ELR (cell line): ENCODE results near the gene CSNK2A3.
"Not testable (repeated sequence)": the region's sequence is repeated elsewhere in the genome, so short reads cannot be mapped to it uniquely, and the experiment has no call there.

Source experiments
- DNase-seq: peaks from one replicate; pipeline ENCODE4 v3.0.0-alpha.2; 2015; ENCODE audit warnings: low read depth

Gene CSNK2A3

GRCh38 chr11:11352878-11353277 lies at the start of gene CSNK2A3:
TSS of gene CSNK2A3 (minus strand) at chr11:11353250. CDS start at chr11:11353119, 131 bp downstream.
- DNase-seq: not testable (repeated sequence)

- DNase-seq: no peak
These were observed 49.0 kb upstream of the CSNK2A3 start for GRCh38 chr11:11401960-11402535.

DNA sequence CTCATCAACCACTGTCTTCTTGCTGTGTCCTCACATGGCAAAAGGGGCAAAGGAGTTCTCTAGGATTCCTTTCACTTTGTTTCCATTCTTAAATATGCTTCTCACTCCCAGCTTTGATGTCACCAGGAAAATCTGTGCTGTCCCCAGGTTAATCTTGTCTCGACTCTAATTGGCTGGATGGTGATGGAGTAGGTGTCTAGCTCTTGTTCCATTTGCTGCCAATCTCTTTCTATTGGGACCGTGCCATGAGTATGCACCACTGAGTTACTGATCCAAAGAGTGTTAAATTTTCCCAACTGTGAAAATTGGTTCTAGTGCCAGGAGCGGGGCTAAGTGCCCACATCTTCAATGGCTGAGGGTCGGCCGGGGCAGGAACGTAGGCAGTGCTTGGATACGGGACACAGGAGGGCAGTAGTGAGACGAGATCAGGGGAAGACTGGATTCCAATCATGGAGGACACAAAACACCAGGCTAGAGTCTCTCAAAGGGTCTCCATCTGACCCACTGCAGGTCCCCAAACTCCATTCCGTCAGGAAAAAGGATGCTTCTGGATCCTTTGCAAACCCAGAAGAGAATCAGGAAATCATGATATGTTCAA lies 47.7 kb upstream of the CSNK2A3 start:
- DNase-seq: peak; percentile 10

- no peak for DNase-seq
These were observed 47.1 kb upstream of the CSNK2A3 start for GRCh38 chr11:11400121-11400520.

GRCh38 chr11:11397781-11398180 lies 44.7 kb upstream of the CSNK2A3 start:
- no peak for DNase-seq

GRCh38 chr11:11397036-11397415 lies 44.0 kb upstream of the CSNK2A3 start:
- DNase-seq: no peak

GRCh38 chr11:11396301-11397035 lies 43.4 kb upstream of the CSNK2A3 start:
- DNase-seq: peak; percentile 43

DNA sequence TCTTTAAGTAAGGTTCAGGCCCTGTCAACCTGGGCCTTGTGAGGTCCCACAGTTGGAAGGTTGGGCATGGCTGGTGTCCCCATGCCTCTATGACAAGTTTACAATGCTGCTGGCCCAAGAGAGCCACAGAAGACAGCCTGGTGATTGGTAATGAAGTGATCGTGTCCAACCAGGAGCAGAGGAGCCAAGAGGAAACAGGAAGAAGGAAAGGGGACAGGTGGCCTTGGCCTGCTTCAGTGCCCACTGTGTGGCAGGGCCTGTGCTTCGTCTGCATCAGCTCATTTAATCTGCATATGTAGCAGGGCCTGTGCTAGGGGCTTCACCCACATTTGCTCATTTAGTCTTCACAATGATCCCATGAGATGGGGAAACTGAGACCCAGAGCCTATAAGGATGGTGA lies 42.1 kb upstream of the CSNK2A3 start:
- DNase-seq: no peak

GRCh38 chr11:11394241-11394640 lies 41.2 kb upstream of the CSNK2A3 start:
- DNase-seq: no peak

GRCh38 chr11:11391796-11392463 lies 38.9 kb upstream of the CSNK2A3 start:
- DNase-seq: peak; percentile 46

DNA sequence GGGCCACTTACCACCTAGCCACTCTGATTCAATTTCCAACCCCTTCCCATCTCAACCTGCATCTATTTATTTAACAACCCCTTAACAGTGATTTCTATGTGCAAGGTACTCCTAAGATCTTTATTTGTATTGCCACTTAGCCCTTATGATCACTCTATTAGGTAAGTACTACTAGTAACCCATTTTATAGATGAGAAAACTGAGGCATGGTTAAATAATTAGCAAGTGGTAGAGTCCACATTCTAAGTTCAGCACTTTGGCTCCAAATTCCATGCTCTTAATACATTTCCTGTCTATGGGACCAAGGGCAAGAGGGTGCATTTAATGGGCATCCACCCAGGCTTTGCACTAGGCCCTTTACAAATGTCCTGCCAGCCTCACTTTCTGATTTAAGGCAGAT lies 38.1 kb upstream of the CSNK2A3 start:
- no peak for DNase-seq

DNA sequence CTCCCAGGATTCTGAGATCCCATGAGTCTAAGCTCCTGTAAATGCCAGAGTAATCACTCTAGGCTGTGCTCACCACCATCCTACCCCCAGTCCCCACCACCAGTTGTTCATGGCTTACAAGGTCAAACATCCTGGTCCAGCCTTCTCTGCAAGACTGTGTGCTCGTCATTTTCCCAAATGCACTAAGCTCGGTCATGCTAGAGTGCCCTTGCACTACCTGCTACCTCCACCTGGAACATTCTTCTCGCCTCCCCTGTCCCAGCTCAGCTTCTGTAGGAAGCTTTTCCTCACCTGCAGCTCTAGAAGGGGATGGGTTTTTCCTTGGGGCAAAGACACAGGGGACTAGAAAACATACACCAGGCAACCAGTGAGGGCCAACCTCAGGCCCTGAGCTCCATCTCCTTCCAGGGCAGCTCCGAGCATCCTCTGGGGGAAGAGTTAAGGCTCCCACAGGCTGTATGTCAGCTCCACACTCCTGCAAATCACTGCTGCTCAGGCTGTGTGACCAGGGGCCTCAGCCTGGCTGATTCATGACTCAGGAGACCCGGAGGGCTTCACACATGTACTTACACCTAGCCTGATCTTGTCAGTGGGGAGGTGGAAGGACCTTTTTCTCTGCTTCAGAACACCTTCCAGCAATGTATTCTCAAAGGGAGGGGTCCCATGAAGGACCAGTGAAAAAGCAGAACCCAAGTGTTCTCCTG lies 37.2 kb upstream of the CSNK2A3 start:
- DNase-seq: no peak

DNA sequence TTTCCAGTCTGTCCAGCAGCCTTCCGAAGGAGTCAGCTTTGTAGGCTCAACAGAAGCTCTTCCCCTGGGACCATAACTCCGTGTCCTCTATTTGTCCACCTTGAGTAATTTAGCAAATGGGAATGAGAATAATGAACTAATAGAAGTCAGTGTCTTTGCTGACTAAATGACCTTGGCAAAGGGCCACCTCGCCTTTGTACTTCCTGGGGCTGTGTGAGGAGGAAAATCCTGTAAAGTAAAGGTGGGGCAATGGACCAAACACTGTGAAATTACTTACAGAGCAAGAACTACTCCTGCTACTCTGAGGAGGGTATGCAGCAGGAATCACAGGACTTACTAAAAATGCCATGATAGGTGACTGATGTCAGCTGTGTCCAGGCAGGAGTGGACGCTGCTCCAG lies 36.2 kb upstream of the CSNK2A3 start:
- no peak for DNase-seq

GRCh38 chr11:11387622-11388305 lies 34.7 kb upstream of the CSNK2A3 start:
- DNase-seq: no peak

DNA sequence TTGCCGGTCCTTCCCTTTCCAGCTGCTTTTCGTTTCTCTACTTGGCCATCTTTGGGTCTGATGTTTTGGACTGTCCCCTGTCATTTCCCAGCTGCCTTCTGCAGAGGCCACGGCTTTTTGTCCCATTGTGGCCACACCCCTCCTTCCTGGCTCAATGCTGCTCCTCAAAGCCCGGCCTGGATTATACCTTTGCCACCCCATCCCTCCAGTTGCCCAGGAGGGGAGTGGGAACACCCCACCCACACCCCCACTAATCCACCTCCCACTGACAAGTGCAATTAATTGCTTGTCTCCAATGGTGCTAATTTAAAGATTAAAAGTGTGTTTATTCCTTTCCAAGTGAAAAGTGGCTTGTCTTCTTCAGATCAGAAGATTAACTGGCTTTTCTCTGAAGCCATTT lies 34.2 kb upstream of the CSNK2A3 start:
- no peak for DNase-seq

DNA sequence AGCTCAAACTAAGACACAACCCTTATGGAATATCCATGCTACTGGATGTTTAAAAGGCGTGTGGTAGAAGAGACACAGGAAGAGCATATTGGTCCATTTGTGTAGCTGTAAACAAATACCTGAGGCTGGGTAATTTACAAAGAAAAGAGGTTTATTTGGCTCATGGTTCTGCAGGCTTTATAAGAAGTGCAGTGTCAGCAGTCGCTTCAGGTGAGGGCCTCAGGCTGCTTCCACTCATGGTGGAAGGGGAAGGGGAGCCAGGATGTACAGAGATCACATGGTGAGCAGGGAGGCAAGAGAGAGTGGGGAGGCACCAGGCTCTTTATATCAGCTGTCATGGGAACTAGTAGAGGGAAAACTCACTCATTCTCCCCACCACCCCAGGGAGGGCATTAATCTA lies 31.8 kb upstream of the CSNK2A3 start:
- no peak for DNase-seq

- DNase-seq: no peak
These were observed 30.9 kb upstream of the CSNK2A3 start for GRCh38 chr11:11383995-11384394.

DNA sequence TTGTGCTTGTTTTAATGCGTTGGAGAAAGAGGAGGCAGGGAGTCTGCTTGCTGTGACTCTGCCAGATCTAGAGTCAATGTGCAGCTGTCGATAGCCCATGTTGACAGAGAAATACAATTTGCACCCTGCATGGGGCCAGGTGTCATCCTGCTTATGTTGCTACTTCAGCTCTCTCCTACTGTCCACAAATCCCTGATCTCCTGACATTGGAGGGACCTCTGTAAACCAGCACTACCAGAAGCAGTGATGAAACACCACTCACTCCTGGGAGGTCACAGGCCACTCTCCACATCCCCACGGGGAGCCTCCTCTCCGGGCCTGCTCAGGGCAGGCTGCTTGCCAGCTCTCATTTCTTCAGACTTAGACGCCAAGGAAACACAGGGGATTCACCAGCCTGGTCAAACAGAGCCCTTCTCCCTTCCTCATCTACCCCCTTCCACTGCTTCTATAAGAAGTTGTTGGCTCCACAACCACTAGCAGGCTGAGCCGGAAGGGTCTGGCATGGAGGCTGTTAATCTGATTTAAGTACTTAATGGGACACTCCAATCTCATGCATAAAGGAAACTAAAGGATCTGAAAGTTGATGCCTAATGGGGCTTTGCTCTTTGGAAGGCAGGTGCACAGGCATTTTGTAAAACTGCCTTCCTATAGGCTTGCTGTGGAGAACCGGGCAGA lies 29.9 kb upstream of the CSNK2A3 start:
- no peak for DNase-seq

GRCh38 chr11:11381471-11382105 lies 28.5 kb upstream of the CSNK2A3 start:
- no peak for DNase-seq

DNA sequence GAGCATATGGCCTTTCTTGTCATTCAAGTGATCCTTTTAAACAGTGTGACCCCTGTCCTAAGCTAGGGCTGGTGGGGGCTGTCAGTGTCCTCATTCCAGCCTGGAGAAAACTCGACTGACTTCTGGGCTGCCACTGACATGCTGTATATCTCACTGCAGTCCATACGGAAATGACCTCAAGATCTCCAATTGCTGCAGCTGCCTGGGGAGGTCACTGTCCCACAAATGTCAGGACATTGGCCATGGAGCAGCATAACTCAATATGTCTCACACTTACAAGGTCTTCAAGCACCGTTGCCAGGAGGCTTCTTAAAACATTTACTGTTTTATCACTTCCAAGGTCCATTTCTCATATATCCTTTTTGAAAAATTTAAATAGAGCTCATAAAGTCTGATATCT lies 27.8 kb upstream of the CSNK2A3 start:
- no peak for DNase-seq

- no peak for DNase-seq
These were observed 27.3 kb upstream of the CSNK2A3 start for GRCh38 chr11:11380340-11380739.
